Measurements from ENCODE around the gene CLPTM1L. TPM values are rescaled to one million over a fixed set of nuclear protein-coding genes. Genes with fewer than 3 reads are reported as not detected.

The CLPTM1L gene
- total RNA-seq, 3 donors from 2014 or later = 94.0 to 121 (median 107) TPM

DNA sequence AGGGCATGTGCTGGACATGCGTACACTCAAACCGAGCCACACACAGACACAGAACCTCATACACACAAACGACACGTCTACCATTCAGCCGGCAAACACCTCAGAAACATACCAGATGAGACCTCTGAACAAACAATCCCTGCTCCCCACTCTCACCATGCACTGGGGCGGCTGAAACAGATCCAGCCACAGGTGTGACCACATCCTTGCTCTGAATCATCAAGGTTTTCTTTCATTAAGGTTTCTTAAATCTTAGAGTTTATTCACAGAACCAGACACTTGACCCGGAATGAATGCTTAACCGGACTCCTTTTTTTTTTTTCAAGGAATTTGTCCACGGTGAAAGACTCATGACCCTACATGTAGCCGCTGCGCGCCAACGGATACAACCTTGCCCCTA is 76.2 kb downstream of the CLPTM1L start:
- Histone ChIP-seq H3K27ac (no peak overlapping the region), H3K4me3 (no peak overlapping the region), H3K4me1 (no peaks in the 10 kb centered on the region), H3K36me3 (no peaks in the 10 kb centered on the region), H3K9me3 (peaks cover 10 to 15% of the 10 kb centered on the region in 2 donors), H3K27me3 (no peaks in the 10 kb centered on the region)
- intact Hi-C loops (cut with DNase I; ENCODE audit: low total_unique reads) = no loop called here
- no peak for DNase-seq (ENCODE audit: low spot score in 2 of 2)
- no peak for TF ChIP-seq POLR2A (IDR thresholded peaks at IDR 0.05)
- TF ChIP-seq, protein P1, sequence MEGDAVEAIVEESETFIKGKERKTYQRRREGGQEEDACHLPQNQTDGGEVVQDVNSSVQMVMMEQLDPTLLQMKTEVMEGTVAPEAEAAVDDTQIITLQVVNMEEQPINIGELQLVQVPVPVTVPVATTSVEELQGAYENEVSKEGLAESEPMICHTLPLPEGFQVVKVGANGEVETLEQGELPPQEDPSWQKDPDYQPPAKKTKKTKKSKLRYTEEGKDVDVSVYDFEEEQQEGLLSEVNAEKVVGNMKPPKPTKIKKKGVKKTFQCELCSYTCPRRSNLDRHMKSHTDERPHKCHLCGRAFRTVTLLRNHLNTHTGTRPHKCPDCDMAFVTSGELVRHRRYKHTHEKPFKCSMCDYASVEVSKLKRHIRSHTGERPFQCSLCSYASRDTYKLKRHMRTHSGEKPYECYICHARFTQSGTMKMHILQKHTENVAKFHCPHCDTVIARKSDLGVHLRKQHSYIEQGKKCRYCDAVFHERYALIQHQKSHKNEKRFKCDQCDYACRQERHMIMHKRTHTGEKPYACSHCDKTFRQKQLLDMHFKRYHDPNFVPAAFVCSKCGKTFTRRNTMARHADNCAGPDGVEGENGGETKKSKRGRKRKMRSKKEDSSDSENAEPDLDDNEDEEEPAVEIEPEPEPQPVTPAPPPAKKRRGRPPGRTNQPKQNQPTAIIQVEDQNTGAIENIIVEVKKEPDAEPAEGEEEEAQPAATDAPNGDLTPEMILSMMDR (IDR thresholded peaks at IDR 0.05) = no peak
- TF ChIP-seq POLR2AphosphoS5 (IDR thresholded peaks at IDR 0.05) = no peak

DNA sequence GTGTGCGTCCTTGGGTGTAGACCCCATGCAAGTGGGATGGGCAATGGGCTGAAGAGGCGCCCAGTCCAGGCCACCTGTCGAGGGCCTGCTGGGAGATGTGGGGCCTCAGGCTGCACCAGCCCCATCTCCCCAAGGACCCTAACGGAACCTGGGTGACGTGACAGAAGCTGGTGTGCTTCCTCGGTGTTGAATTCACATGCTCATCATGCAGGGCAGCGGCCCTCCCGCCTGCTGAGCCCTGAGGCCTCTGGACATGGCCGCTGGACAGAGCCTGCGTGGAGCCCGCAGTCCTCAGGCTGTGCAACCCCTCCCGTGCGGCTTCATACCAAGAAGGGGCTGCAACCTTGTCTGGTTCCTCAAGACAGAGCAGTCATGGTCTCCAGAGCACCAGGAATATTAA is 76.8 kb downstream of the CLPTM1L start:
- Histone ChIP-seq H3K36me3 (no peaks in the 10 kb centered on the region), H3K4me3 (no peak overlapping the region), H3K27ac (no peak overlapping the region), H3K27me3 (no peaks in the 10 kb centered on the region), H3K4me1 (no peaks in the 10 kb centered on the region), H3K9me3 (peaks cover 15 to 16% of the 10 kb centered on the region in 2 donors)
- intact Hi-C loops (cut with DNase I; ENCODE audit: low total_unique reads) = no loop called here
- TF ChIP-seq POLR2A (IDR thresholded peaks at IDR 0.05) = no peak
- TF ChIP-seq, protein P1 (IDR thresholded peaks at IDR 0.05) = no peak
- DNase-seq (ENCODE audit: low spot score in 2 of 2) = no peak

Other genes with a start within 250 kb of the CLPTM1L start
- gene SLC12A7, start 233.0 kb downstream of the CLPTM1L start, total RNA-seq = 10 to 100 TPM; 21.4 to 31.5 (median 25.0) TPM
- gene SLC6A19, start 143.5 kb downstream of the CLPTM1L start, total RNA-seq = not detected
- not detected for gene SLC6A18, start 119.7 kb downstream of the CLPTM1L start, total RNA-seq
- under 1 TPM in 1 of 3 donors, not detected in 2; under 0.01 TPM for gene TERT, start 50.0 kb downstream of the CLPTM1L start, total RNA-seq
- gene SLC6A3, start 100.3 kb upstream of the CLPTM1L start, total RNA-seq = under 1 TPM; under 0.01 to 0.32 (median 0.15) TPM
- gene LPCAT1, start 178.9 kb upstream of the CLPTM1L start, total RNA-seq = 10 to 100 TPM; 19.4 to 39.3 (median 21.4) TPM

Data from breast epithelium (tissue), 4 donors.